ENCODE data around the gene MRPL43. TPM values are rescaled to one million over a fixed set of nuclear protein-coding genes. Genes with fewer than 3 reads are reported as not detected.

The MRPL43 gene
- total and polyA plus RNA-seq, 2 experiments from 2014 or later, result 60.1 to 112 TPM

DNA sequence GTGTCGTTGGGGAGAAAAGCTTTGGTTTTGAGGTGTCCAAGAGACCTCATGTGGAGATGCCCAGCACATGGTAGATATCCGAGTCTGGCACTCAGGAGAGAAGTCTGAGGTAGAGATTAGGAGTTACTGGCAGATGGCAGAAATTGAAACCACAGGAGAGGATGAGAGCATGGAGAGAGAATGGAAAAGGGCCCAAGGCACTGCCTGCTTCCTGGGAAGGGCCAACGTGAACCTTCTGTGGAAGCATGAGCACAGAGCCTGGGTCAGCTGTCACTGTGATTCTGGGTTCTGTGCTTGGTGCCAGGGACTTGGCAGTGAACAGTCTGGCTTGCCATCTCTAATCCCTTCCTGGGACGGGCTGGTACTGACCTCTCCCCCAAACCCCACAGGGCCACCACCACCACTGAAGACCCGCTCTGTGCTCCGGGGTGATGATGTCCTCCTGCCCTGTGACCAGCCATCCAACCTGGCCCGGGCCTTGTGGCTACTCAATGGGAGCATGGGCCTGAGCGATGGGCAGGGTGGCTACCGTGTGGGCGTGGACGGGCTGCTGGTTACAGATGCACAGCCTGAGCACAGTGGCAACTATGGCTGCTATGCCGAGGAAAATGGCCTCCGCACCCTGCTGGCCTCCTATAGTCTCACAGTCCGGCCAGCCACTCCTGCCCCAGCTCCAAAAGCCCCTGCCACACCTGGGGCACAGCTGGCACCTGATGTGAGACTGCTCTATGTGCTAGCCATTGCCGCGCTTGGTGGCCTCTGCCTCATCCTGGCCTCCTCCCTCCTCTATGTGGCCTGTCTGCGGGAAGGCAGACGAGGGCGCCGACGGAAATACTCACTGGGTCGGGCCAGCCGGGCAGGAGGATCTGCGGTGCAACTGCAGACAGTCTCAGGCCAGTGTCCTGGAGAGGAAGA is 4.1 kb downstream of the MRPL43 start:
- Histone ChIP-seq H3K4me3 (no peak overlapping the region), H3K4me2 (no peak overlapping the region), H3K79me2 (peaks cover 20% of the 10 kb centered on the region), H3K27ac (no peak overlapping the region), H3K36me3 (replicated peaks; ENCODE audit: insufficient read depth, low read depth) (no peaks in the 10 kb centered on the region), H2AFZ (no peak overlapping the region), H3K27me3 (no peaks in the 10 kb centered on the region), H3K9me2 (replicated peaks; ENCODE audit: insufficient read depth) (no peaks in the 10 kb centered on the region), H3K9me3 (ENCODE audit: low read depth) (no peaks in the 10 kb centered on the region), H4K20me1 (ENCODE audit: insufficient read depth, poor library complexity, severe bottlenecking) (no peaks in the 10 kb centered on the region), H3K4me1 (ENCODE audit: insufficient read depth) (peaks cover 14% of the 10 kb centered on the region)
- DNase-seq (ENCODE audit: low spot score), result no peak
- TF ChIP-seq EZH2phosphoT487 (IDR thresholded peaks at IDR 0.05; ENCODE audit: low read depth, severe bottlenecking, unreplicated experiment), result no peak
- WGBS (ENCODE audit: low lambda C conversion rate, missing lambda C conversion rate), result 94% methylated on average over 24 of the region's 24 CpGs

DNA sequence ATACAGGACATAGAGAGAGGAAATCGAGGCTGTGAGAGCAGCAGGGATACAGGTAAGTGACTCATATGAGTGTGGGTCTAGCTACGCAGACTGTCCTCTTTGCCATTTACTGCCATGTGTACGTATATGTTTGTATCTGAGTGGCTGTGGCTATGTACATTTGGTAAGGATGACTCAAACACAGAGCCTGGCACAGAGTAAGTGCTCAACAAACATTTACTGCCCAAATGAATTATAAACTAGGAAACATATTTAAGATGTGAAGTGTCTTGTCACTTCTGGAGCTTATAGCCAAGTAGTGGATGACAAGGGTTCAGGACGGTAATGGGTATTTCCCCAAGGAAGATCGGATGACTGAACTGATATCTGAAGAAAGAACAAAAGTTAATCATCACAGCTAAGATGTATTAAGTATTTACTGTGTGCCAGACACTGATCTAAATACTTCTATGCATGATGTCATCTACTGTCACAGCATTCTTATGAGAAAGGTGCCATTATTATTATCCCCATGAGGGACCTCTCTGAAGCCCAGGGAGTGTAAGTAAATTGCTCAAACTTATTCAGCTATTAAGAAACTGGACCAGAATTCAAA is 6.0 kb downstream of the MRPL43 start:
- H2AFZ ChIP-seq, result no peak overlapping the region
- no peaks in the 10 kb centered on the region for H3K27me3 ChIP-seq
- peaks cover 9% of the 10 kb centered on the region for H3K4me1 ChIP-seq (ENCODE audit: insufficient read depth)
- H4K20me1 ChIP-seq (ENCODE audit: insufficient read depth, poor library complexity, severe bottlenecking), result no peaks in the 10 kb centered on the region
- H3K9me2 ChIP-seq (replicated peaks; ENCODE audit: insufficient read depth), result no peaks in the 10 kb centered on the region
- TF ChIP-seq, protein P1, sequence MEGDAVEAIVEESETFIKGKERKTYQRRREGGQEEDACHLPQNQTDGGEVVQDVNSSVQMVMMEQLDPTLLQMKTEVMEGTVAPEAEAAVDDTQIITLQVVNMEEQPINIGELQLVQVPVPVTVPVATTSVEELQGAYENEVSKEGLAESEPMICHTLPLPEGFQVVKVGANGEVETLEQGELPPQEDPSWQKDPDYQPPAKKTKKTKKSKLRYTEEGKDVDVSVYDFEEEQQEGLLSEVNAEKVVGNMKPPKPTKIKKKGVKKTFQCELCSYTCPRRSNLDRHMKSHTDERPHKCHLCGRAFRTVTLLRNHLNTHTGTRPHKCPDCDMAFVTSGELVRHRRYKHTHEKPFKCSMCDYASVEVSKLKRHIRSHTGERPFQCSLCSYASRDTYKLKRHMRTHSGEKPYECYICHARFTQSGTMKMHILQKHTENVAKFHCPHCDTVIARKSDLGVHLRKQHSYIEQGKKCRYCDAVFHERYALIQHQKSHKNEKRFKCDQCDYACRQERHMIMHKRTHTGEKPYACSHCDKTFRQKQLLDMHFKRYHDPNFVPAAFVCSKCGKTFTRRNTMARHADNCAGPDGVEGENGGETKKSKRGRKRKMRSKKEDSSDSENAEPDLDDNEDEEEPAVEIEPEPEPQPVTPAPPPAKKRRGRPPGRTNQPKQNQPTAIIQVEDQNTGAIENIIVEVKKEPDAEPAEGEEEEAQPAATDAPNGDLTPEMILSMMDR (IDR thresholded peaks at IDR 0.05; ENCODE audit: poor library complexity), result no peak
- TF ChIP-seq EZH2phosphoT487 (IDR thresholded peaks at IDR 0.05; ENCODE audit: low read depth, severe bottlenecking, unreplicated experiment), result no peak
- TF ChIP-seq EZH2 (IDR thresholded peaks at IDR 0.05; ENCODE audit: borderline replicate concordance), result no peak
- H3K79me2 ChIP-seq, result peaks cover 5% of the 10 kb centered on the region
- H3K4me3 ChIP-seq, result no peak overlapping the region
- no peaks in the 10 kb centered on the region for H3K36me3 ChIP-seq (replicated peaks; ENCODE audit: insufficient read depth, low read depth)
- DNase-seq (ENCODE audit: low spot score), result no peak
- 95% methylated on average over 5 of the region's 5 CpGs for WGBS (ENCODE audit: low lambda C conversion rate, missing lambda C conversion rate)
- H3K27ac ChIP-seq, result no peak overlapping the region
- H3K9me3 ChIP-seq (ENCODE audit: low read depth), result no peaks in the 10 kb centered on the region
- no peak overlapping the region for H3K4me2 ChIP-seq

GRCh38 chr10:100980711-100981110 is 6.6 kb downstream of the MRPL43 start:
- no peaks in the 10 kb centered on the region for H3K27me3 ChIP-seq
- no peak overlapping the region for H3K4me3 ChIP-seq
- no peak overlapping the region for H3K27ac ChIP-seq
- H2AFZ ChIP-seq, result no peak overlapping the region
- 97% methylated on average over 7 of the region's 7 CpGs for WGBS (ENCODE audit: low lambda C conversion rate, missing lambda C conversion rate)
- H3K79me2 ChIP-seq, result no peaks in the 10 kb centered on the region
- H3K4me1 ChIP-seq (ENCODE audit: insufficient read depth), result peaks cover 4% of the 10 kb centered on the region
- no peak for DNase-seq (ENCODE audit: low spot score)
- no peaks in the 10 kb centered on the region for H3K36me3 ChIP-seq (replicated peaks; ENCODE audit: insufficient read depth, low read depth)
- no peaks in the 10 kb centered on the region for H4K20me1 ChIP-seq (ENCODE audit: insufficient read depth, poor library complexity, severe bottlenecking)
- H3K9me2 ChIP-seq (replicated peaks; ENCODE audit: insufficient read depth), result no peaks in the 10 kb centered on the region
- TF ChIP-seq EZH2 (IDR thresholded peaks at IDR 0.05; ENCODE audit: borderline replicate concordance), result no peak
- no peak for TF ChIP-seq EZH2phosphoT487 (IDR thresholded peaks at IDR 0.05; ENCODE audit: low read depth, severe bottlenecking, unreplicated experiment)
- TF ChIP-seq, protein P1 (IDR thresholded peaks at IDR 0.05; ENCODE audit: poor library complexity), result no peak
- no peak overlapping the region for H3K4me2 ChIP-seq
- H3K9me3 ChIP-seq (ENCODE audit: low read depth), result no peaks in the 10 kb centered on the region

GRCh38 chr10:100980311-100980710 is 7.0 kb downstream of the MRPL43 start:
- H3K4me1 ChIP-seq (ENCODE audit: insufficient read depth), result peaks cover under 1% of the 10 kb centered on the region
- H3K4me3 ChIP-seq, result no peak overlapping the region
- no peak for DNase-seq (ENCODE audit: low spot score)
- TF ChIP-seq EZH2phosphoT487 (IDR thresholded peaks at IDR 0.05; ENCODE audit: low read depth, severe bottlenecking, unreplicated experiment) (no peak), EZH2 (IDR thresholded peaks at IDR 0.05; ENCODE audit: borderline replicate concordance) (no peak)
- TF ChIP-seq, protein P1 (IDR thresholded peaks at IDR 0.05; ENCODE audit: poor library complexity), result no peak
- H3K27me3 ChIP-seq, result no peaks in the 10 kb centered on the region
- no peaks in the 10 kb centered on the region for H3K9me3 ChIP-seq (ENCODE audit: low read depth)
- no peaks in the 10 kb centered on the region for H3K79me2 ChIP-seq
- H3K9me2 ChIP-seq (replicated peaks; ENCODE audit: insufficient read depth), result no peaks in the 10 kb centered on the region
- H4K20me1 ChIP-seq (ENCODE audit: insufficient read depth, poor library complexity, severe bottlenecking), result no peaks in the 10 kb centered on the region
- 92% methylated on average over 2 of the region's 2 CpGs for WGBS (ENCODE audit: low lambda C conversion rate, missing lambda C conversion rate)
- no peak overlapping the region for H3K27ac ChIP-seq
- no peak overlapping the region for H2AFZ ChIP-seq
- H3K36me3 ChIP-seq (replicated peaks; ENCODE audit: insufficient read depth, low read depth), result no peaks in the 10 kb centered on the region
- no peak overlapping the region for H3K4me2 ChIP-seq

Measured in hepatocyte (in vitro differentiated cells).